ENCODE measurements around the gene RGS9. TPM values are rescaled to one million over a fixed set of nuclear protein-coding genes. Genes with fewer than 3 reads are reported as not detected.

Gene RGS9
- total and polyA plus RNA-seq, 2 of the 13 experiments (the other 11 are each of a cell fraction or from before 2014, with no cell fraction given): 0.44 to 0.74 TPM

GRCh38 chr17:65198653-65199382 is 61.6 kb downstream of the RGS9 start (continued):
- TF ChIP-seq ZNF318 (CRISPR knock-in tag; IDR thresholded peaks at IDR 0.05): no peak
- no peak for TF ChIP-seq CREM (IDR thresholded peaks at IDR 0.05)
- TF ChIP-seq CREM (CRISPR knock-in tag; IDR thresholded peaks at IDR 0.05): no peak
- no peak for TF ChIP-seq ZNF768 (CRISPR knock-in tag; IDR thresholded peaks at IDR 0.05)
- no peak for TF ChIP-seq FOXJ3 (CRISPR knock-in tag; IDR thresholded peaks at IDR 0.05; ENCODE audit: borderline replicate concordance)
- no peak for TF ChIP-seq ZFP82 (CRISPR knock-in tag; IDR thresholded peaks at IDR 0.05; ENCODE audit: borderline replicate concordance)
- TF ChIP-seq GMEB2 (CRISPR knock-in tag; IDR thresholded peaks at IDR 0.05; ENCODE audit: low read depth): no peak
- no peak for TF ChIP-seq PTBP1 (IDR thresholded peaks at IDR 0.05; ENCODE audit: low read depth, low read length, poor library complexity, severe bottlenecking)
- no peak for TF ChIP-seq ZNF841 (CRISPR knock-in tag; IDR thresholded peaks at IDR 0.05; ENCODE audit: borderline replicate concordance)
- TF ChIP-seq SMARCC2 (IDR thresholded peaks at IDR 0.05): no peak
- no peak for TF ChIP-seq ZBTB46 (CRISPR knock-in tag; IDR thresholded peaks at IDR 0.05; ENCODE audit: borderline replicate concordance)
- TF ChIP-seq GLMP (CRISPR knock-in tag; IDR thresholded peaks at IDR 0.05; ENCODE audit: borderline replicate concordance): no peak
- no peak for TF ChIP-seq ATF2 (CRISPR knock-in tag; IDR thresholded peaks at IDR 0.05)
- no peak for TF ChIP-seq RELA (CRISPR knock-in tag; IDR thresholded peaks at IDR 0.05)
- no peak for TF ChIP-seq ZFX (CRISPR knock-in tag; IDR thresholded peaks at IDR 0.05; ENCODE audit: low read depth)

All from HepG2 (cell line).